ENCODE results near the gene STARD3. TPM values are rescaled to one million over a fixed set of nuclear protein-coding genes. Genes with fewer than 3 reads are reported as not detected.

Gene STARD3
- total RNA-seq, 2 donors from 2014 or later: 32.8 to 35.4 TPM

DNA sequence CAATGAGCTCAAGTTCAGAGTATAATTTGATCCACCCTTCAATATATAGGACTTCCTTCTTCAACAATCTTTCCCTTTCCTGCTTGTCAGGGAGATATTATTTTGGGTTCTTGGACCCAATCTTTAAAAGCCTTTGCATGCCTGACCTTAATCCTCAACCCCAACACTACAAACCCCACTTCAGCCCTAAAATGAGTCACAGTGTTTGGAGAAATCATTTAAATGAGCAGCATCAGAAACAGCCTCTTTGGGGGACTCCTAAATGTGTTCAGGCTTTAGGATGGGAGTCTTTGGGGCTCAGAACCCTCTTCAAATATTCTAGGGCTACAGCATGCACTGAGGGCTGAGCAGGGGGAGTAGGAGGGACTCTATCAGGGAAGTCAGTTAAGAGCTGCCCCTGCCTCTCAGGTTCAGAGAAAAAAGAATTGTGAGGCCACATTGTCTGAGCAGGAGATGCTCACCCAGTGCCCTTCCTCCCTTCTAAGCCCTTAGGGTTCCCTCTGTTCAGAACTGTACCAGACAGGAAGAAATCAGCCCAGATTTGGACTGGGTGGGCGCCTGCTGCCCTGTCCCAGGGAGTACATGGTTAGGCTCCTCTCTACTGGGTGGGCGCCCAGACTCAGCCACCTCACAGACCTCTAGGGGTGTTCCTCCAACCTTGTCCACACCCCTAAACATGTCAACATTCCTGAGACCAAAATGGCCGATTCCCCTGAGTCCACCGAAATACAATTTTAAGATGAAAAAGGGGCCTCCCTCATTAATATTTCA lies 34.2 kb upstream of the STARD3 start:
- DNase-seq (ENCODE audit: low spot score): no peak
- intact Hi-C loops (cut with DNase I): no loop called here

DNA sequence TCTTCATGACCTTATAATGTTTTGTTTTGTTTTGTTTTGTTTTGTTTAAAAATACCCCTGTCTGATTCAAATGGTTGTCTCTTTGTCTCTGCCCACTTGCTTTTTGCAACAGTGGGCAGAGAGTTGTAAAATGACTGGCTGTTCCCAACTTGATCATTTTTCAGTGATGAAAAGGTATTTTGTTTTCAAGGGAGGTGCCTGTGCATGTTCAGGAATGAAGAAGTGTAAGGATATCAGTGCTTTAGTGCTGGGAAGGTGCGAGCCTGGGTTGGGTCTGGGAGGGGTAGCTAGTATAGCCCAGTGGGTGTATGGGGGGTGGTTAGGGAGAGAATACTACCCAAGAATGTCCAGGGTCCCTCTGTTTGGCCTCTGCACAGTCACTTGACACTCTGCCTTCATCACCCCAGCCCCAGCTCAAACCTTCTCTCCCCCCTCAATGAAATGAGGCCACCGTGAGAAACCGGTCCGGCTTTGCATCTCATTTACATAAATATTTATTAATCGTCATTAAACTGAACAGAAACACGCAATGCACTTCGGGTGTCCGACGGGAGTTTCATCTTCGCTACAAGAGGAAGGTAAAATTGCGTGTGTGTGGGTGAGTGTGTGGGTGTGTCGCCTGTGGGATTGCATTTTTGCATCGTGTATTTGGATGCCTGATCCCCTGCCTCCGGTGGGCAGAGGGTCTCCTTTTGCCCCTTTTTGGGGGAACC lies 33.5 kb upstream of the STARD3 start:
- intact Hi-C loops (cut with DNase I): no loop called here

DNA sequence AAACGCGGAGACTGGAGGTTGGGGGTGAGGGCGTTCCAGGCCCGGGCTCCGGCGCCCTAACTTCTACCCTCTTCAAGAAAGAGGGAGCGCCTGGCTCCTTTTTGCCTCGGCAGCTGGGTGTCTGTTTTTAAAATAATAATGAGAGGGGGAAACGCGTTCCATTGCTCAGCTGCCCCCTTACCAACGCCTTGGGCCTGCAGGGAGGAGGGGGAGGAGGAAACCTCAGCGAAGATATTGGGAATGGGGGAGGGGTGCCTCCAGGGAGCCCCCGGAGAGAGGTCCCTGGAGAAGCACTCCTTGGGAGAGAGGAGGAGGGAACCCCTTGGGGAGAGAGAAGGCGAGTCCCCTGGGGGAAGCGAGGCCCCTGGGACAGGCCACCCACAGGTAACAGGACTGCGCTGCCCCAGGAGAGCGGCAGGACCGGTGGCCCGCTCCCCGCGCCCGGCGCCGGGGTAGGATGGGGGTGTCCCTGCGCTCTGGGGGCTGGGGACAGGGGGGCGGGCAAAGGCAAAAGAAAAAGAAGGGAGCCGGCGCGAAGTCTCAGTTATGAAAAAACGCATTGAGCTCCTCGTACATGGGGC lies 31.9 kb upstream of the STARD3 start:
- intact Hi-C loops (cut with DNase I): no loop called here
- no peak for DNase-seq (ENCODE audit: low spot score)

More for the DNA sequence above, 33.5 kb upstream of the STARD3 start:
- no peak for DNase-seq (ENCODE audit: low spot score)

DNA sequence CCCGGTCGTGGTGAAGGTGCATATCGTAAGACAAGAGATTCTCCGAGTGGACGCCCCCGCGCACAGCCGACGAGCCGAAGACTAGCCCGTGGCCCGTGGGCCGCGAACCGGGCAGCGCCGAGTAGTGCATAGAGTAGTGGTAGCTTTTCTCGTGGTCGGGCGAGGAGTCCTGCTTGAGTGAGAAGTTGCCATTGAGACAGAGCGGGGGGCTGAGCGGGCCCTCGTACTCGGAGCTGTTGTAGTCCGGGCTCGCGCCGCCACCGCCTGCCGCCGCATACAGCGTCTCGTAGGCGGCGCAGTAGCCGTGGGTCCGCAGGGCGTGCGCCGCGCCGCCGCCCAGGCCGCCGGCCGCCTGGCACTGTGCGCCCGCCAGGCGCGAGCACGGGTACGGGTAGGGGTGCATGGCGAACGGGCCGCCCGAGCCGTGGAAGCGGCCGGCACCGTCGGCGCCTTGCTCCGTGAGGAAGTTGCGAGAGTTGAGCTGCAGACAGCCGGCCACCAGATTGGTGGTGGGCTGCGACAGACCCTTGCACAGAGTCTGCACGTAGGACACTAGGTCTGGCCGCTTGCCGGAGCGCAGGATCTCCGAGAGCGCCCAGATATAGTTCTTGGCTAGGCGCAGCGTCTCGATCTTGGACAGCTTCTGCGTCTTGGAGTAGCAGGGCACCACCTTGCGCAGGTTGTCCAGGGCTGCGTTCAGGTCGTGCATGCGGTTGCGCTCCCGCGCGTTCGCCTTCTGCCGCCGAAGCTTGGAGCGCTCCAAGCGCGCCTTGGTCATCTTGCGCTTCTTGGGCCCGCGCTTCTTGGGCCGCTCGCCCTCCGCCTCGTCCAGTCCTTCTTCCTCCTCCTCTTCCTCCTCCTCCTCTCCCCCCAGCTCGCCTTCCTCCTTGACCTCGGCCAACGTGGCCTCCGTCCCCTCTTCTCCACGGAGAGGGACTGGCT lies 31.2 kb upstream of the STARD3 start:
- DNase-seq (ENCODE audit: low spot score): no peak
- intact Hi-C loops (cut with DNase I): no loop called here

DNA sequence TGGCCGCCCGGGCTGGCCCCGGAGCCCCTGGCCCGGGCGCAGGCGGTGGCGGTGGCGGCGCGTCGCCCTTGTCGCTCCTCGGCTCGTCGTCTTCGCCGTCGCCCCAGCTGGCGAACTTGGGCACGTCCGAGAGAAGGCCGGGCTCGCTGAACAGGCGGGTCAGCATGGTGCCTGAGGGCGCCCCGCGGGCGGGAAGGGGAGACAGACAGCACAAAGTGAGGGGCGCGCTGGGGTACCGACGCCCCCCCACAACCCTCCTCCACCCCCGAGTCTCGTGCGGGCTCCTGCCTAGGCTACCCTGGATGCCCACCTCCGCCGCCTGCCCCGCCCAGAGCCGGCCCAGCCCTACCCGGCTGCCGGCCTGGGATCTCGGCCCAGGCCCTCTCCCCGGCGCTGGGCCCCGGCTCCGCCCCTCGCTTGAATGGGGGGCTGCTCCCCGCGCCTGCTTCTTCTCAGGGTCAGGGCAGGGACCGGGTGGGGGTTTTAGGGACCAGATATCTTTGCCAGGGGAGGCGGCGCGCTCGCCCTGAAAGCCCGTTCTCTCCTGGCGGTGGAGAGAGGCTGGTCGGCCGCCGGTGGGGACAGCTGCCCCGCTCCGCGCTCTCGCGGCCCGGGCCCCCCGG lies 30.4 kb upstream of the STARD3 start:
- intact Hi-C loops (cut with DNase I): no loop called here
- no peak for DNase-seq (ENCODE audit: low spot score)

DNA sequence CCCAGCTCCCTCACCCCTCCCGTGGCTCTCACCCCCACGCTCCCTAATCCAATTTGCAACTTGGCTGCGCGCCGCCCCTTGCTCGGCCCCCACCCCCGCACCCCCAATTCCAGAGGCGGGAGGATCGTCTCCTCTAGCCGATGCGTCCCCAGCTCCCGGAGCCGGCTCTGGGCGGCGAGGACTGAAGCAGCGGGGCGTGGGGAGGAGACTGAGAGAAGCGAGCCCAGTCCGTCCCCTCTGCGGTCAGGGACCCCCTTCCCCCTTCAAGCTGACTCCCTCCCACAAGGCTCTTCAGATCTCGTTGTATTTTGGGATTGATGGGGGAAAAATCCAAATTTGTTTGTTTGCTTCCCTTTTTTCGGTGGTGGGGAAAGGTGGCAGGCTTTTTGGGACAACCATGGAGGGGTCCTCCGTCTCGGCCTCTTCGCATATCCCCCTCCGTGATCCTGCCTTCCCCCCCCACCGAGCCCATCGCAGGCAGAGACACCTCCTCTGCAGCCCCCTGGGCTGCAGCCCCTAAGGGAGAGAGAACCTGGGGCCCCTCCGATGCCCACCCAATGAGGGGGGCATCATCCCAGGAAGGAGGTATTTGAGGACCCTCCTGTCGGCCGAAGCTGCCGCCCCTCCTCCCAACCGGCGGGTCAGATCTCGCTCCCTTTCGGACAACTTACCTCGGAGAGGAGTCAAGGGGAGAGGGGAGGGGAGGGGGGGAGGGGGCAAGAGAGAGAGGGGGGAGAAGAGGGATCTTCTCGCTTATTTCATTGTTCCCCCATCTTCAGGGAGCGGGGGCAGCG lies 29.7 kb upstream of the STARD3 start:
- intact Hi-C loops (cut with DNase I): no loop called here

DNA sequence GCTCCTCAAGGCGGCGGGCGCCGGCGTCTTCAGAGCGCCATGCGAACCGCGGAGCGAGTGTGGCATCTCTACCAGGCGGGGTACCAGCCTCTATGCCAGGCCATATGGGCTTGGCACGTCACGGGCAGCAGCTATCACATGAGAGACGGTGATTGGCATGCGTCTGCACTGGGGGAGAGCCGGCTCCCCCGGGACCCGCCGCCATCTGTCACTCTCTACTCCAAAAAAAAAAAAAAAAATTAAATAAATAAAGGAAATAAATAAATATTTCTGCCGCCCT lies 29.2 kb upstream of the STARD3 start, which contains the start of gene NEUROD2:
Gene NEUROD2, minus strand, starts transcription at position 70 of the 280 bp plus-strand sequence. CDS start 1,321 bp downstream, outside the sequence.
- no peak for DNase-seq (ENCODE audit: low spot score)
- intact Hi-C loops (cut with DNase I): no loop called here

More for the DNA sequence above, 29.7 kb upstream of the STARD3 start:
- no peak for DNase-seq (ENCODE audit: low spot score)

DNA sequence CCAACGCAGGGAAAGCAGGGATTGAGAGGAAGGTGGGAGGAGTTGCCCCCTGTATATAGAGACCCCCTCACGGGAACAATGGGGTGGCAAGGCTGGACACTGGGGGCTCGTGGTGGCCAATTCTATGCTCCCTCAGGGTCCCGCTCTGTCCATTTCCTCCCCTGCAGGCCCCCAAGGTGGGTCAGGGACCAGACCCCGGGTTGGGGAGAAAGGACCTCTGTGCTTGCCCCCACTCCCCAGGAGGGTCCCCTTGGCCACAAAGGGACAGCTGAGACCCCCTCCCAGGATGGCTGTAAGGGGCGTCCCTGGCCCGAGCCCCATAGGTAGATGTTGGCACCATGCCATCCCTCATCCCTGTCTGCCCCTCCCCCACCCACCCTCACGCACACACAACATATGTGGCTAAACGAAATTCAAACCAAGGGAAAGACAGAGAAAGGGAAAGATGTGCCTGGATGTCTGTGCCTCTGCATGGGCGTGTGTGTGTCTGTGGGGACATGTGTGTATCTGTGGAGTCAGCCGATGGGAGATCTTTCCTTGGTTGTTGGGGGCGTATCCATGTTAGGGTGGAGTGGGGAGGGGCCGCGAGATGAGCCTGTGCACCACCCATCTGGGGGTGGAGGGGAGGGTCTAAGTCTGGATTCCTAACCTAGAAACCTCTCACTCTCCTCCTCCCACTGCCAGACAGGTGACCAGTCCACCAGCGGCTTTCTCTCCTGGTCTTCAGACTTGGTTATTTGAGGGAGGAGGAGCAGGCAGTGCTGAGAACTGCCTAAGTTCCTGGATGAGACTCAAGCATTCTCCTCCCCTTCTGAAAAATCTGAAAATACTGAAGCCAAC lies 28.6 kb upstream of the STARD3 start:
- intact Hi-C loops (cut with DNase I): no loop called here
- DNase-seq (ENCODE audit: low spot score): no peak

DNA sequence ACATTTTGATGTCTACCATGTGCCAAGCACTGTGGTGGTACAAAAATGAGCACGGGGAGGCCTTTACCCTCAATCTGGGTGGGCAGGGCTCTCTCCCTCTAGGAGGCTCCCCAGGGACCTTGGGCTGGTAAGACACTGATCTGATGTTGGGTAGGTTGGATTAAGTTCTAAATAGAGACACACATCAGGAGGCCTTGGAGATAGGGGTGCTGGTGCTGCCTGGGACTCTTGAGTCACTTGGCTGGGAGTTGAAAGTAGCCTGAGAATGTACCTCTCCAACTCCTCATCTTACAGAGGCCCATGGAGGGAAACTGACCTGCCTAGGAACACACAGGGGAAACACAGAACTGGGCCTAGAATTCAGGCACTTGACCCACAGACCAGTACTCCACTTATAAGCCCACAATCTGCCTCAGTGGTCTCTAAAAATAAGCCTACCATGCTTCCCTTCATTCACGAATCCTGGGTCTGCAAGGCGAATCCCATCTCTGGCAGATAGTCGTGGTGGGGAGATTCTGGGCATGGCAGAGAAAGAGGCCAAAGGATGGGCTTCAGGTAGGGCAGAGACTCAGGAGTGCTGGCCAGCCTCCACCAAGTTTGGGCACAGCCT lies 27.4 kb upstream of the STARD3 start:
- no peak for DNase-seq (ENCODE audit: low spot score)
- intact Hi-C loops (cut with DNase I): no loop called here

DNA sequence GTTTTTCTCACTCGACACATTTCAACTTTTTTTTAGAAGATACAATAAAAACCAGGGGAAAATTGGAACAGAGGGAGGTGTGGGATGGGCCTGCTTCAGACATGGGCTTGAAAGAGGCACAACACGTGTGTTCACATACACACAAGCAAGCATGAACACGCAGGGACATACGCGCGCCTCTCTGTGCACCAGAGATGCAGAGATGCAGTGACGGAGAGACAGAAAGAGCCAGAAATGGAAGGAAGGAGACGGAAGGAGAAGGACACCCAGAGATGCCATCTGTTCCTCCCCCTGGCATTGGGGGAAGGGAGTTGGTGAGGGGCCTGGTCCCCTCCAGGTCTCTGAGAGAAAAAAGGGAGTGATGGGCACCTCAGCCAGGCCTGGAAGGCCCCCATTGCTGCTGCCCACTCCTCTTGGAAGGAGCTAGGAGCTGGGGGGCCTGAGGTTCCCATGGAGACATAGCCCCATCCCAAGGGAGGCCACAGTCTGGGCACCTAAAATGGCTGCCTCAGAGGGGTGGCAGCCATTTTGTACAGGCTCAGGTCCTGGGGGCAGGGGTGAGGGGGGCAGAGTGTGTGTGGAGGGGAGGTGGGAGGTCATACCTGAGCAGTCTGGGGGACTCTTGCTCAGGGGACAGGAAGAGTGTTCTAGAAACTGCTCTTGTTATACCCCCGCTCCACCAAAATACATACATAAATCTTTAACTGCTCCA lies 25.4 kb upstream of the STARD3 start:
- intact Hi-C loops (cut with DNase I): no loop called here
- no peak for DNase-seq (ENCODE audit: low spot score)

DNA sequence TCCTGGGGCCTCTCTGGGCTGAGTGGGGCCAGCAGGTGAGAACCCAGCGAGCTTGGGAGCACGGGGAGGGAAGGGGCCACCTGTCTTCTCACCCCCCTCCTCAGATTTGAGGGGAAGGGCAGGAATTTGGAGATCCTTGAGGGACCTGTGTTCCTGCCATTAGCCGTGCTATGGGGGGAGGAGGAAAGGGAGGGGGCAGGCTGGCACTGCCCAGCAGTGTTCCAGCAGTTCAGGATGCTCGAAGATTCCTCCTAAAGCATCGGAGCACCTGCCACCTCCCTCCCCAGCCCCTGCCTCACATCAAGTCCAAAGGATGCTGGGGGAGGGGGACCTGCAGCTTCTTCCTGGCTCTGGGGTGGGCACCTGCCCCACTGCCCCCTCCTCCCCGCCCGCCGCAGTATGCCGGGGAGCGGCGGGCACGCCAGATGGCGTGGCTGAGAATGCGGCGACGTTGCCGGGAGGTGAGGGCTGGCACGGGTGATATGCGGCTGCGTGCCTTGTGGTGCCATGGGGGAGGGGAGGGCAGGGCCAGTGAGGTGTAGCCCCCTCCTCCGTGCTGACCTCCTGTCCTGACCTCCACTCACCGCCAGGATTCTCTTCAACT lies 24.6 kb upstream of the STARD3 start:
- no peak for DNase-seq (ENCODE audit: low spot score)
- intact Hi-C loops (cut with DNase I): no loop called here

DNA sequence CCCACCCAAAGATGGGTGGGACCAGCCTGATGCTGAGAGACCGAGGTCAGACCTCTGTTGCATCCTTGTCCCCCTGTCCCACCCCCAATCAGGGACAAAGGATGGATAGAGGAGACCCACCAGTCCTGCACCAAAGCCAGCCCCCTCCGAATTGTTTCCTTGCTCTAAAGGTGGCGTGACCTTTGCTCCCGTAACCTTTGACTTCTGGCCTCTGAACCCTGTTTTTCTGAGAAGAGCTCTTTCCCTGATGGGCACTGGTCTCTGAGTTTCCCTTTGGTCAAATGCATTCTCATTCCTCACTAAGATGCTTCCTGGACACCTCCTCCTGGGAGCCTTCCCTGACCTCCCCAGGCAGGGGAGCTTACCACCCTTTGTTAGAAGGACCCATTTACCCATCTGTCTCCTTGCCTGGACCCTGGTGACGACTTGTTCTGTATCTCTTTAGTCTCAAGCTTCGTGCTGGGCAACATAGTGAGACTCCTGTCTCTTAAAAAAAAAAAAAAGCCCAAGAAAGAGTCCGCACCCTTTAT lies 23.9 kb upstream of the STARD3 start:
- intact Hi-C loops (cut with DNase I): no loop called here
- no peak for DNase-seq (ENCODE audit: low spot score)

DNA sequence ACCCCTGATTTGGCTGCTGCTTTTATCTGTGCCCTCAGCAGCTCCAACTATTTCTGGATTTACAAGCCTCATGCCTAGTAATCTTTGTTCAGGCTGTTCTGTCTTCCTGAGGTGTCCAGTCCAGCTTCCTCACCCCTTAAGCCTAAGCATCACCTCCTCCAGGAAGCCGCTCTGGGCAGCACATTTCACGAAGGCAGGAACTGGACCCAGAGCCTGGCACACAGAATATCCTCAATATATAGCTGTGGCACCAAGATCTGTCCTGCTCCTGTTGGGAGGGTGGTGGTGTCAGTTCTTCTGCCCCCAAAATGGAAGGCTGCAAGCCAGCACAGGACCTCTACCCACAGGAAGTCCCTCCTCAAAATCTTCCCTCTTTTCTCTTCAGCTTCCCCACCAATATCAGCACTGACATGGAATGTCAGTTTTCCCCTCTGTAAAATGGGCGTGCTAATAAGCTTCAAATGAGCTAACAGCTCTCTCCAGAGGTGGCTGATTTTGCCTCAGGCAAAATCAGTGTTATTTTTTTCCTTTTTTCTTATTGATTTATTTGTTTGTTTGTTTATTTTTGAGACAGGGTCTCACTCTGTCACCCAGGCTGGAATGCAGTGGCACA lies 22.3 kb upstream of the STARD3 start:
- intact Hi-C loops (cut with DNase I): no loop called here

DNA sequence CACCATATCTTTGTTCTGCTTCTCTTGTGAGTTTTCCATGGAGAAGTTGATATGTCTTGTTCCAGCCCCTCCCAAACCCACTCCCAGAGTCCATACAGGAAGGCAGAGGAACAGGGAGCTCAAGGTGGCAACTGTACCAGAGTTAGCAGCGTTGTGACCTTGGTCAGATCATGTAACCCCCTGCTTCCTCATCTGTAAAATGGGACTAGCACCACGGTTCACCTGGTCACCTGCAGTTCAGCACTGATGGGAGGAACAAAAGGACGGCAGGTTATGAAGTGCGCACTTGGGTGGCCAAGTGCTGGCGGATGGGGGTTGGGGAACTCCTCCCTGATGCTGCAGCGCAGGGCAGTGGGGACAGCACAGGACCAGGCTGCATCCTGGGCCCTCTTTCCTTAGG lies 21.5 kb upstream of the STARD3 start:
- intact Hi-C loops (cut with DNase I): no loop called here
- DNase-seq (ENCODE audit: low spot score): no peak

More for the DNA sequence above, 22.3 kb upstream of the STARD3 start:
- no peak for DNase-seq (ENCODE audit: low spot score)

DNA sequence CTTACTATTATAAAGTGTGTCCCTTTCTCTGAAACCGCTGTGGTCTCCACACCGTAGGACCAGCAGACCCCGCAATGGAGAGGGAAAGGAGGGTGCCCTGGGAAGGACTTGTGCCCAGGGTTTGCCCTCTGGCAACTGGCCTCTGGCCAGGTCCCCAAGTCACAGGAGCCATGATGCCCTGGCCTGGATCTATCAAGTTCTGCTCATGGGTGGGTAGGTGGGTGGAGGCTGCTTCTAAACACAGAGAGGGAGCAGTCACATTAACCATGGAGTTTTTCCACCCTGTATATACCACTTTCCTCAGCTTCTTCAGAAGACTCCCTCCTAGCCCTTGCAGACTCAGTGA lies 19.9 kb upstream of the STARD3 start:
- DNase-seq (ENCODE audit: low spot score): no peak
- intact Hi-C loops (cut with DNase I): no loop called here

Measured in posterior vena cava (tissue), 2 donors.